Measurements from ENCODE around the gene SPPL2B. TPM values are rescaled to one million over a fixed set of nuclear protein-coding genes. Genes with fewer than 3 reads are reported as not detected.

The SPPL2B gene
- total RNA-seq, 1 donor from 2014 or later: 119 TPM

- no peak for TF ChIP-seq CTCF (conservative IDR thresholded peaks at IDR 0.05)
- H3K4me3 Mint-ChIP-seq: peak overlapping the region; percentile 84
- H3K27ac Mint-ChIP-seq (ENCODE audit: unreplicated experiment): peak overlapping the region; percentile 71
- H3K9me3 Mint-ChIP-seq: peaks cover 5% of the 10 kb centered on the region
- peaks cover 2% of the 10 kb centered on the region for H3K27me3 Mint-ChIP-seq (ENCODE audit: low read depth)
- H3K4me1 Mint-ChIP-seq: peaks cover 57% of the 10 kb centered on the region
- peaks cover 9% of the 10 kb centered on the region for H3K36me3 Mint-ChIP-seq (ENCODE audit: low read depth)
- no peak for DNase-seq (ENCODE audit: low read depth, low spot score)
Observed at GRCh38 chr19:2331601-2332246, 3.2 kb downstream of the SPPL2B start.

- H3K9me3 Mint-ChIP-seq: peaks cover 5% of the 10 kb centered on the region
- TF ChIP-seq CTCF (conservative IDR thresholded peaks at IDR 0.05): no peak
- no peak overlapping the region for H3K27ac Mint-ChIP-seq (ENCODE audit: unreplicated experiment)
- no peak for DNase-seq (ENCODE audit: low read depth, low spot score)
- H3K4me1 Mint-ChIP-seq: peaks cover 57% of the 10 kb centered on the region
- H3K27me3 Mint-ChIP-seq (ENCODE audit: low read depth): peaks cover 2% of the 10 kb centered on the region
- H3K36me3 Mint-ChIP-seq (ENCODE audit: low read depth): peaks cover 9% of the 10 kb centered on the region
- H3K4me3 Mint-ChIP-seq: peak overlapping the region; percentile 31
Observed at GRCh38 chr19:2332341-2333026, 4.0 kb downstream of the SPPL2B start.

GRCh38 chr19:2333027-2333806, 4.7 kb downstream of the SPPL2B start:
- no peak for TF ChIP-seq CTCF (conservative IDR thresholded peaks at IDR 0.05)
- Mint-ChIP-seq H3K36me3 (ENCODE audit: low read depth) (peaks cover 9% of the 10 kb centered on the region), H3K27ac (ENCODE audit: unreplicated experiment) (peak overlapping the region; percentile 92), H3K9me3 (peaks cover 5% of the 10 kb centered on the region), H3K27me3 (ENCODE audit: low read depth) (peaks cover 2% of the 10 kb centered on the region), H3K4me1 (peaks cover 55% of the 10 kb centered on the region), H3K4me3 (peak overlapping the region; percentile 88)
- DNase-seq (ENCODE audit: low read depth, low spot score): no peak

- peak overlapping the region; percentile 92 for H3K27ac Mint-ChIP-seq (ENCODE audit: unreplicated experiment)
- DNase-seq (ENCODE audit: low read depth, low spot score): no peak
Observed at GRCh38 chr19:2333807-2334211, 5.3 kb downstream of the SPPL2B start.

More at GRCh38 chr19:2333807-2334211, 5.3 kb downstream of the SPPL2B start:
- peak overlapping the region; percentile 88 for H3K4me3 Mint-ChIP-seq
- TF ChIP-seq CTCF (conservative IDR thresholded peaks at IDR 0.05): no peak
- H3K4me1 Mint-ChIP-seq: peaks cover 52% of the 10 kb centered on the region
- H3K36me3 Mint-ChIP-seq (ENCODE audit: low read depth): peaks cover 9% of the 10 kb centered on the region
- H3K27me3 Mint-ChIP-seq (ENCODE audit: low read depth): peaks cover 2% of the 10 kb centered on the region
- peaks cover 5% of the 10 kb centered on the region for H3K9me3 Mint-ChIP-seq

Measured in neural crest cell (in vitro differentiated cells).